ENCODE data around the gene WDR64.
"Not testable (repeated sequence)": the region's sequence is repeated elsewhere in the genome, so short reads cannot be mapped to it uniquely, and the experiment has no call there.

The WDR64 gene

GRCh38 chr1:241703739-241704138 is 51.7 kb downstream of the WDR64 start:
- DNase-seq = not testable (repeated sequence)

- no peak for DNase-seq
Observed at GRCh38 chr1:241706257-241706656, 54.2 kb downstream of the WDR64 start.

- no peak for DNase-seq
Observed at GRCh38 chr1:241706967-241707366, 54.9 kb downstream of the WDR64 start.

GRCh38 chr1:241707442-241707841 is 55.4 kb downstream of the WDR64 start:
- DNase-seq = no peak

GRCh38 chr1:241711326-241711725 is 59.2 kb downstream of the WDR64 start:
- no peak for DNase-seq

GRCh38 chr1:241713316-241713715 is 61.2 kb downstream of the WDR64 start:
- no peak for DNase-seq

GRCh38 chr1:241714321-241715218 is 62.5 kb downstream of the WDR64 start:
- DNase-seq = no peak

GRCh38 chr1:241715435-241715834 is 63.4 kb downstream of the WDR64 start:
- DNase-seq = no peak

- no peak for DNase-seq
Observed at GRCh38 chr1:241715956-241716355, 63.9 kb downstream of the WDR64 start.

- DNase-seq = peak; percentile 45
Observed at GRCh38 chr1:241716915-241717656, 65.0 kb downstream of the WDR64 start.

- no peak for DNase-seq
Observed at GRCh38 chr1:241717975-241718374, 65.9 kb downstream of the WDR64 start.

GRCh38 chr1:241721011-241721410 is 68.9 kb downstream of the WDR64 start:
- no peak for DNase-seq

GRCh38 chr1:241722947-241723346 is 70.9 kb downstream of the WDR64 start:
- DNase-seq = no peak

- no peak for DNase-seq
Observed at GRCh38 chr1:241724741-241725356, 72.8 kb downstream of the WDR64 start.

- DNase-seq = no peak
Observed at GRCh38 chr1:241730031-241730430, 78.0 kb downstream of the WDR64 start.

- DNase-seq = no peak
Observed at GRCh38 chr1:241733899-241734298, 81.8 kb downstream of the WDR64 start.

- no peak for DNase-seq
Observed at GRCh38 chr1:241734533-241734932, 82.5 kb downstream of the WDR64 start.

- not testable (repeated sequence) for DNase-seq
Observed at GRCh38 chr1:241735493-241735926, 83.4 kb downstream of the WDR64 start.

- DNase-seq = no peak
Observed at GRCh38 chr1:241736387-241736786, 84.3 kb downstream of the WDR64 start.

- no peak for DNase-seq
Observed at GRCh38 chr1:241738284-241739078, 86.4 kb downstream of the WDR64 start.

- no peak for DNase-seq
Observed at GRCh38 chr1:241742084-241742483, 90.0 kb downstream of the WDR64 start.

GRCh38 chr1:241744591-241744990 is 92.5 kb downstream of the WDR64 start:
- DNase-seq = no peak

- no peak for DNase-seq
Observed at GRCh38 chr1:241747992-241748391, 95.9 kb downstream of the WDR64 start.

Measured in stimulated activated CD4-positive, alpha-beta T cell treated with anti-CD3 and anti-CD28 coated beads, Interleukin-15, amount 100 ng/mL, for 24 hours (primary cell).